Left lung (tissue), 10 donors: ENCODE data around the gene WDR1. TPM values are rescaled to one million over a fixed set of nuclear protein-coding genes. Genes with fewer than 3 reads are reported as not detected.

Experiments used
- ATAC-seq: fragments of 200-7000 bp; cut with Tn5 transposase; one replicate; pipeline ENCODE4 v1.9.1; 2020; ENCODE audit warnings: moderate library complexity
- DNase-seq, 4 donors: peaks; one replicate each; pipeline ENCODE4 v3.0.0-alpha.2; 2013 to 2020
- H3K27ac ChIP-seq, 2 donors: fragments of 200-600 bp; sonication (generic) in 1 of 2; one replicate each; pipeline versions ENCODE4 v1.5.0 to v1.8.0; 2020 to 2021
- H3K27me3 ChIP-seq, 2 donors: fragments of 200-600 bp; sonication (generic) in 1 of 2; one replicate each; pipeline versions ENCODE4 v1.5.0 to v1.8.0; 2020 to 2021
- H3K36me3 ChIP-seq, 2 donors: fragments of 200-600 bp; sonication (generic) in 1 of 2; one replicate each; pipeline versions ENCODE4 v1.5.0 to v1.8.0; 2020 to 2021
- H3K4me1 ChIP-seq, 2 donors: fragments of 200-600 bp; one replicate each; pipeline ENCODE4 v1.8.0; 2021
- H3K4me3 ChIP-seq, 2 donors: fragments of 200-600 bp; sonication (generic) in 1 of 2; one replicate each; pipeline versions ENCODE4 v1.5.0 to v1.8.0; 2020 to 2021; ENCODE audit warnings: mild to moderate bottlenecking in 1 of 2
- H3K9me3 ChIP-seq, 2 donors: fragments of 200-600 bp; sonication (generic) in 1 of 2; one replicate each; pipeline versions ENCODE4 v1.5.0 to v1.8.0; 2020 to 2021
- CTCF ChIP-seq, 2 donors: fragments of 200-600 bp; sonication (generic) in 1 of 2; IDR thresholded peaks; one replicate each; pipeline versions ENCODE4 v1.5.0 to v1.8.0; 2021; ENCODE audit warnings: antibody characterized with exemption in 2 of 2
- intact Hi-C, 2 donors: fragments of 100-400 bp; cut with DNase I; formaldehyde crosslinking; loops; one replicate each; pipeline versions ENCODE4 v1.11.2 to v1.14.2; 2022
- polyA plus RNA-seq, 6 donors: library from polyadenylated mRNA; unstranded; fragments of 120-200 nt; gene quantifications; one replicate each; pipeline ENCODE4 v1.2.1, GENCODE V29; 2013; ENCODE audit not compliant: insufficient read length in 6 of 6
- total RNA-seq, 2 donors: library from RNA; stranded (reverse); fragmentation: NEBNext Ultra II Directional; extraction: Animal tissue kit (Norgen Biotek cat#: 25700); gene quantifications; one replicate each; pipeline ENCODE4 v1.2.1, GENCODE V29; 2021
- donor health status: DM: no; HTN: yes; CAD: no.
- donor health status: DM: no; HTN: no; CAD: no.

WDR1 gene
- total and polyA plus RNA-seq, 8 donors: 133 to 303 (median 157) TPM

GRCh38 chr4:10088135-10089010 lies 28.2 kb downstream of the WDR1 start:
- no peak overlapping the region for H3K27ac ChIP-seq
- intact Hi-C loops: no loop called here
- TF ChIP-seq CTCF (IDR thresholded peaks at IDR 0.05): no peak

GRCh38 chr4:10087152-10087791 lies 29.3 kb downstream of the WDR1 start:
- H3K36me3 ChIP-seq: peaks cover 3 to 100% of the 10 kb centered on the region in 2 donors
- peaks cover under 1 to 1% of the 10 kb centered on the region in 2 donors for H3K4me1 ChIP-seq
- H3K27ac ChIP-seq: no peak overlapping the region
- no peaks in the 10 kb centered on the region for H3K9me3 ChIP-seq
- ATAC-seq (no peak), DNase-seq (peak in 2 of 4 donors; percentile 24 to 69)
- no peaks in the 10 kb centered on the region for H3K27me3 ChIP-seq
- no peak for TF ChIP-seq CTCF (IDR thresholded peaks at IDR 0.05)
- no peak overlapping the region for H3K4me3 ChIP-seq
- intact Hi-C loops: no loop called here

More at GRCh38 chr4:10088135-10089010, 28.2 kb downstream of the WDR1 start:
- Histone ChIP-seq H3K27me3 (no peaks in the 10 kb centered on the region), H3K9me3 (no peaks in the 10 kb centered on the region), H3K4me3 (no peak overlapping the region), H3K36me3 (peaks cover 3 to 100% of the 10 kb centered on the region in 2 donors), H3K4me1 (peaks cover 12% of the 10 kb centered on the region in 2 donors)
- DNase-seq: peak in 1 of 4 donors; percentile 37
- no peak for ATAC-seq

GRCh38 chr4:10086506-10087120 lies 30.0 kb downstream of the WDR1 start:
- Histone ChIP-seq H3K27ac (no peak overlapping the region), H3K4me3 (no peak overlapping the region), H3K9me3 (no peaks in the 10 kb centered on the region), H3K4me1 (no peaks in the 10 kb centered on the region), H3K27me3 (no peaks in the 10 kb centered on the region), H3K36me3 (peaks cover 3 to 100% of the 10 kb centered on the region in 2 donors)
- intact Hi-C loops: no loop called here
- TF ChIP-seq CTCF (IDR thresholded peaks at IDR 0.05): no peak
- DNase-seq: peak in 2 of 4 donors; percentile 27 to 47
- no peak for ATAC-seq

GRCh38 chr4:10085828-10086505 lies 30.6 kb downstream of the WDR1 start:
- peaks cover 3 to 100% of the 10 kb centered on the region in 2 donors for H3K36me3 ChIP-seq
- H3K27ac ChIP-seq: no peak overlapping the region
- H3K9me3 ChIP-seq: no peaks in the 10 kb centered on the region
- no peaks in the 10 kb centered on the region for H3K27me3 ChIP-seq
- H3K4me3 ChIP-seq: no peak overlapping the region
- H3K4me1 ChIP-seq: no peaks in the 10 kb centered on the region
- TF ChIP-seq CTCF (IDR thresholded peaks at IDR 0.05): no peak
- no peak for ATAC-seq
- intact Hi-C loops: no loop called here
- DNase-seq: no peak
